KMS-11 (cell line): Measurements from ENCODE around the gene RCN1.

Experiments
- H2AFZ ChIP-seq: fragments of 200-600 bp; sonication (generic); 2 replicates; pipeline ENCODE4 v1.6.1; 2016; ENCODE audit warnings: antibody characterized with exemption, mixed run types, low read depth
- H3K27ac ChIP-seq: fragments of 200-600 bp; sonication (generic); 2 replicates; pipeline ENCODE4 v1.6.1; 2016; ENCODE audit warnings: mild to moderate bottlenecking, mixed run types
- H3K27me3 ChIP-seq: fragments of 200-600 bp; sonication (generic); 2 replicates; pipeline ENCODE4 v1.6.1; 2017; ENCODE audit warnings: mild to moderate bottlenecking, low read depth, mixed run types, moderate library complexity; ENCODE audit not compliant: insufficient read depth
- H3K36me3 ChIP-seq: fragments of 200-600 bp; sonication (generic); 2 replicates; pipeline ENCODE4 v1.6.1; 2017; ENCODE audit warnings: mild to moderate bottlenecking, mixed run types; ENCODE audit not compliant: insufficient read depth
- H3K4me1 ChIP-seq: fragments of 200-600 bp; sonication (generic); 2 replicates; pipeline ENCODE4 v1.6.1; 2016; ENCODE audit warnings: mild to moderate bottlenecking, low read depth, mixed run types; ENCODE audit not compliant: poor library complexity, severe bottlenecking
- H3K4me2 ChIP-seq: fragments of 200-600 bp; sonication (generic); 2 replicates; pipeline ENCODE4 v1.7.0; 2016; ENCODE audit warnings: mild to moderate bottlenecking, mixed run types
- H3K4me3 ChIP-seq: fragments of 200-600 bp; sonication (generic); IDR thresholded peaks from 2 replicates; pipeline ENCODE4 v1.6.1; 2017; ENCODE audit warnings: low read depth, low read length, mixed read lengths; ENCODE audit not compliant: insufficient read depth
- H3K79me2 ChIP-seq: fragments of 200-600 bp; sonication (generic); 2 replicates; pipeline ENCODE4 v1.6.1; 2016; ENCODE audit warnings: low read depth, mixed run types; ENCODE audit not compliant: insufficient read depth
- H3K9ac ChIP-seq: fragments of 200-600 bp; sonication (generic); 2 replicates; pipeline ENCODE4 v1.6.1; 2016; ENCODE audit warnings: mild to moderate bottlenecking, mixed run types
- H4K20me1 ChIP-seq: fragments of 200-600 bp; sonication (generic); 2 replicates; pipeline ENCODE4 v1.6.1; 2016; ENCODE audit warnings: mild to moderate bottlenecking, mixed run types; ENCODE audit not compliant: insufficient read depth
- TF ChIP-seq, protein P1 (sequence below): fragments of 200-600 bp; sonication (generic); conservative IDR thresholded peaks from 2 replicates; pipeline ENCODE4 v1.6.1; 2017; ENCODE audit warnings: low read depth, mild to moderate bottlenecking, antibody characterized with exemption, low read length, moderate library complexity, mixed read lengths

The RCN1 gene

DNA sequence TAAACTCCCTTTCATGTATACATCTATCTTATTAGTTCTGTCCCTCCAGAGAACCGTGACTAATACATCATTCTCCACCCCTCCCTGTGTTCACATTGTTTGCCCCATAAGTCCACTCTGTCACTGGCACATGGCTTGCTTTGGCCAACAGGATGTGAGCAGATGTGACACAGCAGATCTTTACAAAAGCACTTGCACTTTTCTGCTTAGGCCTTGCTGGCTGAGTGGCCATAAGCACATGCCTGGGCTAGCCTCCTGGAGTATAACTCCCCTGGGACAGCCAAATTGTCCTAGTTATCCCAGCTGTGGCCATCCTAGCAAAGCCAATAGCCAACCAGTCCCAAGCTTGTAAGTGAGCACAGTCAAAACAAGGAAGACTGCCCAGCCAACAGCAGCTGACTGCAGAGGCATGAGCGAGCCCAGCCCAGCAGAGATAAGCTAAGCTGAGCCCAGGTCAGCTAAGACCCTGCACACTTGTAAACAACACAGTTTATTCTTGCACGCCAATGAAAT lies 9.7 kb upstream of the RCN1 start:
- Histone ChIP-seq H3K36me3 (no peaks in the 10 kb centered on the region), H3K4me3 (no peak overlapping the region), H3K4me2 (no peak overlapping the region), H4K20me1 (no peaks in the 10 kb centered on the region), H2AFZ (no peak overlapping the region), H3K79me2 (no peaks in the 10 kb centered on the region), H3K9ac (no peak overlapping the region), H3K27me3 (no peaks in the 10 kb centered on the region), H3K27ac (no peak overlapping the region), H3K4me1 (no peaks in the 10 kb centered on the region)
- TF ChIP-seq, protein P1, sequence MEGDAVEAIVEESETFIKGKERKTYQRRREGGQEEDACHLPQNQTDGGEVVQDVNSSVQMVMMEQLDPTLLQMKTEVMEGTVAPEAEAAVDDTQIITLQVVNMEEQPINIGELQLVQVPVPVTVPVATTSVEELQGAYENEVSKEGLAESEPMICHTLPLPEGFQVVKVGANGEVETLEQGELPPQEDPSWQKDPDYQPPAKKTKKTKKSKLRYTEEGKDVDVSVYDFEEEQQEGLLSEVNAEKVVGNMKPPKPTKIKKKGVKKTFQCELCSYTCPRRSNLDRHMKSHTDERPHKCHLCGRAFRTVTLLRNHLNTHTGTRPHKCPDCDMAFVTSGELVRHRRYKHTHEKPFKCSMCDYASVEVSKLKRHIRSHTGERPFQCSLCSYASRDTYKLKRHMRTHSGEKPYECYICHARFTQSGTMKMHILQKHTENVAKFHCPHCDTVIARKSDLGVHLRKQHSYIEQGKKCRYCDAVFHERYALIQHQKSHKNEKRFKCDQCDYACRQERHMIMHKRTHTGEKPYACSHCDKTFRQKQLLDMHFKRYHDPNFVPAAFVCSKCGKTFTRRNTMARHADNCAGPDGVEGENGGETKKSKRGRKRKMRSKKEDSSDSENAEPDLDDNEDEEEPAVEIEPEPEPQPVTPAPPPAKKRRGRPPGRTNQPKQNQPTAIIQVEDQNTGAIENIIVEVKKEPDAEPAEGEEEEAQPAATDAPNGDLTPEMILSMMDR: no peak

DNA sequence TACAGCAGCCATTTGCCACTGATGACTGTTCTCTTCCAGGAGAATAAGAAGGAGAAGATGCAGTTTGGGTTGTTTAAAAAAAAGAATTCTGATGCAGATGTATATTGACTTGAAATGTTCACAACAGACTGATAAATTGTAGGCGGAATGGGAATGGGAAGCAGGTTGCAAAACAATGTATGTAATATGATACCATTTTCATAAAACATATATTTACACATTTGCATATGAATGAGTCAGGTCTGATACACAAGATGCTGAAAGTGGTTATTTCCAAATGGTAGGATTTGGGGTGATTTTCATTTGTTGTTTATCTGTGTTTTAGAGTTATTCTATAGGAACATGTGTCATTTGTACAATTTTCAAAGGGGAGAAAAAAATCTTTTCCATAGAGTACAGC lies 9.0 kb upstream of the RCN1 start:
- H3K36me3 ChIP-seq: no peaks in the 10 kb centered on the region
- no peaks in the 10 kb centered on the region for H3K79me2 ChIP-seq
- no peak overlapping the region for H3K4me3 ChIP-seq
- H3K9ac ChIP-seq: no peak overlapping the region
- no peaks in the 10 kb centered on the region for H3K4me1 ChIP-seq
- H3K27me3 ChIP-seq: no peaks in the 10 kb centered on the region
- TF ChIP-seq, protein P1: no peak
- H3K4me2 ChIP-seq: no peak overlapping the region
- H3K27ac ChIP-seq: no peak overlapping the region
- no peaks in the 10 kb centered on the region for H4K20me1 ChIP-seq
- no peak overlapping the region for H2AFZ ChIP-seq

DNA sequence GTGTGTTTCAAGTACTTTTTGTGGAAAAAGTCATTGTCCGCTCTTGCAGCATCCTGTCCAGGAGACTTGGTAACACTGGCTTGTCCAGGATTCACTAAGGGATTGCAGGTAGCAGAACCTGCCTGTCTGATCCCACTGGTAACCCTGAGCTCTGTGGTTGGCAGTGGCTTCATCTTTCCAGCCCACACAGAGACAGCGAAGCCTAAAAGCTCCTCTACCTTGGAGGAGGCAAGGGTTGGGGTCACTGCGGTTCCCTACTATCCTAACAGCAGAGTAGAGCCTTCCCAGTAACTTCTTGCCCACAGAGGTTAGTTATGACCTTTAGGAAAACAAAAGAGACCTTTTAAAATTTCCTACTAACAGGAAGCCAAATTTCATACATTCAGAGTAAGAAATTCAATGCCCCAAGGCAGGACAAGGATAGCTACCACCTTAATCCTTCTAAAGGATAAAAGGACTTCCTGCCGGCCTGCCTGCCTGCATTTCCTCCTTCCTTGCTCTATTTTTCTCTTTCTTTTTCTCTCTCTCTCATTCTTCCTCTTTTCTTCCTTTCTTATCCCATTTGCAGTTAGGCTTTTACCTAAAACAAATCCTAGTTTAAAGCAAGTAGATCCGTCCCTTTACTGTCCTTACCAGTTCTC lies 8.4 kb upstream of the RCN1 start:
- Histone ChIP-seq H3K27me3 (no peaks in the 10 kb centered on the region), H3K4me2 (no peak overlapping the region), H3K79me2 (no peaks in the 10 kb centered on the region), H3K9ac (no peak overlapping the region), H4K20me1 (no peaks in the 10 kb centered on the region), H2AFZ (no peak overlapping the region), H3K27ac (no peak overlapping the region), H3K4me3 (no peak overlapping the region), H3K4me1 (peaks cover 6% of the 10 kb centered on the region), H3K36me3 (no peaks in the 10 kb centered on the region)
- TF ChIP-seq, protein P1: no peak

DNA sequence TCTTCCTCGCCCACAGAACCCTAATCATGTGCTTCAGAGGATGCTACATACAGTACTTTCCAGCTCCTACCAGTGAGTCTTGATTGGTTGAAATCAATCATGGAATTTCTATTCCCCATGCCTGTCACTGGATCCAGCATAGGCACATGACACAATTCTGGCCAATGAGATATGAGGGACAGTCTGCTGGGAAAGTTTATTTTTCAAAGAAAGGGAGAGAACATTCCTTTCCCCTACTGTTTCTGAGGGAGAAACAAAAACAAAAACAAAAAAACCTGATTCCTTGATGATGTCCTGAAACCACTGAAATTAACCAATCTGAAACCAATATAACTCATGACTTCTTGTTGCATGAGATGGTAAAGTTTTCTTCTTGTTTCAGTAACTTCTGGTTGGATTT lies 3.3 kb upstream of the RCN1 start:
- H3K9ac ChIP-seq: peak overlapping the region; percentile 17; the same call in 1 of the 2 replicates

More for the DNA sequence above, 3.3 kb upstream of the RCN1 start:
- H3K36me3 ChIP-seq: no peaks in the 10 kb centered on the region
- H3K27ac ChIP-seq: peak overlapping the region; percentile 71
- peak overlapping the region; percentile 63 for H2AFZ ChIP-seq
- H3K27me3 ChIP-seq: no peaks in the 10 kb centered on the region
- peak overlapping the region; percentile 88 for H3K4me2 ChIP-seq
- H3K4me1 ChIP-seq: peaks cover 32% of the 10 kb centered on the region
- no peaks in the 10 kb centered on the region for H4K20me1 ChIP-seq
- H3K79me2 ChIP-seq: peaks cover 10% of the 10 kb centered on the region
- H3K4me3 ChIP-seq: no peak overlapping the region
- TF ChIP-seq, protein P1: no peak
